ENCODE measurements around the gene DUT. TPM values are rescaled to one million over a fixed set of nuclear protein-coding genes. Genes with fewer than 3 reads are reported as not detected.

DUT gene
- total and polyA plus RNA-seq, 9 of the 15 experiments (the other 6 are each of a cell fraction or from before 2014, with no cell fraction given), result 13.9 to 235 (median 94.9) TPM

GRCh38 chr15:48330855-48331795 lies at the start of gene DUT (continued):
- TF ChIP-seq HMG20B (CRISPR knock-in tag; IDR thresholded peaks at IDR 0.05) (no peak), CREB1 (IDR thresholded peaks at IDR 0.05) (no peak; the same call in 1 of the 2 replicates), CREB1 (CRISPR knock-in tag; IDR thresholded peaks at IDR 0.05) (peak; percentile 52), ZBTB8A (IDR thresholded peaks at IDR 0.05; ENCODE audit: partially characterized antibody) (no peak), NKRF (IDR thresholded peaks at IDR 0.05; ENCODE audit: borderline replicate concordance) (peak; percentile 83), ARNT (IDR thresholded peaks at IDR 0.05) (no peak), ZNF668 (CRISPR knock-in tag; IDR thresholded peaks at IDR 0.05) (no peak), FOSL1 (tag; conservative IDR thresholded peaks at IDR 0.05) (no peak; the same call in 1 of the 2 replicates), ZNF780A (CRISPR knock-in tag; IDR thresholded peaks at IDR 0.05) (no peak), ZNF707 (CRISPR knock-in tag; conservative IDR thresholded peaks at IDR 0.05) (no peak), SRF (CRISPR knock-in tag; IDR thresholded peaks at IDR 0.05) (peak in 1 of 2 experiments; percentile 28; a peak in 1 of 4 replicates), CEBPG (CRISPR knock-in tag; IDR thresholded peaks at IDR 0.05) (no peak), CEBPG (tag; conservative IDR thresholded peaks at IDR 0.05 in 1 of 2, IDR thresholded peaks at IDR 0.05 in 1 of 2) (no peak), ZNF79 (CRISPR knock-in tag; IDR thresholded peaks at IDR 0.05; ENCODE audit: low read depth) (no peak), ZNF445 (CRISPR knock-in tag; IDR thresholded peaks at IDR 0.05; ENCODE audit: low read depth) (no peak), GABPB1 (CRISPR knock-in tag; IDR thresholded peaks at IDR 0.05) (peak; percentile 90), TCFL5 (CRISPR knock-in tag; conservative IDR thresholded peaks at IDR 0.05) (no peak), HEY1 (CRISPR knock-in tag; IDR thresholded peaks at IDR 0.05; ENCODE audit: borderline replicate concordance) (no peak), PURB (CRISPR knock-in tag; IDR thresholded peaks at IDR 0.05; ENCODE audit: low read depth) (no peak), SUPT5H (IDR thresholded peaks at IDR 0.05) (peak; percentile 82), KLF13 (tag; IDR thresholded peaks at IDR 0.05; ENCODE audit: borderline replicate concordance, low read depth) (peak; percentile 80; the same call in 1 of the 2 replicates), ZNF639 (CRISPR knock-in tag; conservative IDR thresholded peaks at IDR 0.05 in 1 of 2, IDR thresholded peaks at IDR 0.05 in 1 of 2) (peak; percentile 27 to 46; a peak in 1 of 4 replicates)

Data from K562 (cell line).